PC-9 (cell line): ENCODE results near the gene MYOM1. TPM values are rescaled to one million over a fixed set of nuclear protein-coding genes. Genes with fewer than 3 reads are reported as not detected.

ENCODE experiments used
- BruUV-seq: library from RNA; stranded (reverse); fragments of 400-500 nt; replicated peaks from 2 replicates; lab custom pipeline; 2021; lab: Mats Ljungman, UMichigan
- CTCF ChIA-PET: fragments of 300-600 bp; sonication (Branson Sonifier 250); formaldehyde crosslinking; loops from one replicate; lab custom pipeline; 2022; ENCODE audit warnings: antibody characterized with exemption; lab: Charles Lee
- POLR2A ChIA-PET: fragments of 300-600 bp; sonication (Branson Sonifier 250); formaldehyde crosslinking; loops from one replicate; lab custom pipeline; 2022; ENCODE audit warnings: antibody characterized with exemption; ENCODE audit not compliant: unreplicated experiment; lab: Charles Lee
- DNase-seq, 2 experiments: peaks; one replicate each; pipeline versions ENCODE4 v3.0.0 to v3.0.0-alpha.2; 2015 to 2022; ENCODE audit warnings: mixed read lengths in 1 of 2
- H2AFZ ChIP-seq: fragments of 200-600 bp; sonication (generic); 2 replicates; pipeline ENCODE4 v1.8.1; 2017; ENCODE audit warnings: antibody characterized with exemption
- H3F3A ChIP-seq: fragments of 200-600 bp; sonication (generic); 2 replicates; pipeline ENCODE4 v1.8.1; 2017; ENCODE audit warnings: antibody characterized with exemption, mild to moderate bottlenecking, low read depth; ENCODE audit not compliant: insufficient read depth
- H3K27ac ChIP-seq: fragments of 200-600 bp; sonication (generic); 2 replicates; pipeline ENCODE4 v1.6.1; 2016; ENCODE audit warnings: mixed run types
- H3K27me3 ChIP-seq: fragments of 200-600 bp; sonication (generic); 2 replicates; pipeline ENCODE4 v1.6.1; 2016; ENCODE audit warnings: low read depth, mixed run types; ENCODE audit not compliant: insufficient read depth
- H3K36me3 ChIP-seq: fragments of 200-600 bp; sonication (generic); 2 replicates; pipeline ENCODE4 v1.6.1; 2016; ENCODE audit warnings: low read depth, mixed run types
- H3K4me1 ChIP-seq: fragments of 200-600 bp; sonication (generic); replicated peaks from 2 replicates; pipeline ENCODE4 v1.6.1; 2016; ENCODE audit warnings: mixed run types; ENCODE audit not compliant: insufficient read depth
- H3K4me2 ChIP-seq: fragments of 200-600 bp; sonication (generic); 2 replicates; pipeline ENCODE4 v1.6.1; 2017; ENCODE audit warnings: mixed run types
- H3K4me3 ChIP-seq: fragments of 200-600 bp; sonication (generic); 2 replicates; pipeline ENCODE4 v1.6.1; 2016; ENCODE audit warnings: mixed run types
- H3K79me2 ChIP-seq: fragments of 200-600 bp; sonication (generic); 2 replicates; pipeline ENCODE4 v1.6.1; 2017; ENCODE audit warnings: low read depth, mixed run types
- H3K9me2 ChIP-seq: fragments of 200-600 bp; sonication (generic); 2 replicates; pipeline ENCODE4 v1.8.1; 2017; ENCODE audit warnings: mild to moderate bottlenecking; ENCODE audit not compliant: insufficient read depth
- H3K9me3 ChIP-seq: fragments of 200-600 bp; sonication (generic); 2 replicates; pipeline ENCODE4 v1.8.1; 2016; ENCODE audit warnings: low read depth; ENCODE audit not compliant: insufficient read depth
- H4K20me1 ChIP-seq: fragments of 200-600 bp; sonication (generic); 2 replicates; pipeline ENCODE4 v1.8.1; 2017; ENCODE audit not compliant: insufficient read depth
- EZH2 ChIP-seq: fragments of 200-600 bp; sonication (generic); IDR thresholded peaks from 2 replicates; pipeline ENCODE4 v1.8.0; 2017; ENCODE audit warnings: antibody characterized with exemption, low read depth
- intact Hi-C: fragments of 100-400 bp; cut with micrococcal nuclease; formaldehyde crosslinking; loops from one replicate; pipeline ENCODE4 v1.10.0; 2022; ENCODE audit not compliant: unreplicated experiment
- total RNA-seq: library from RNA; stranded (reverse); gene quantifications from 2 replicates; pipeline ENCODE4 v1.2.3, GENCODE V29; 2021
- TF ChIP-seq, protein P1 (sequence below): fragments of 200-600 bp; sonication (generic); conservative IDR thresholded peaks from 2 replicates; pipeline ENCODE4 v1.6.1; 2017; ENCODE audit warnings: mixed run types, antibody characterized with exemption, mild to moderate bottlenecking, moderate library complexity

MYOM1 gene
- total RNA-seq, 1 experiment from 2014 or later = 1.3 TPM

DNA sequence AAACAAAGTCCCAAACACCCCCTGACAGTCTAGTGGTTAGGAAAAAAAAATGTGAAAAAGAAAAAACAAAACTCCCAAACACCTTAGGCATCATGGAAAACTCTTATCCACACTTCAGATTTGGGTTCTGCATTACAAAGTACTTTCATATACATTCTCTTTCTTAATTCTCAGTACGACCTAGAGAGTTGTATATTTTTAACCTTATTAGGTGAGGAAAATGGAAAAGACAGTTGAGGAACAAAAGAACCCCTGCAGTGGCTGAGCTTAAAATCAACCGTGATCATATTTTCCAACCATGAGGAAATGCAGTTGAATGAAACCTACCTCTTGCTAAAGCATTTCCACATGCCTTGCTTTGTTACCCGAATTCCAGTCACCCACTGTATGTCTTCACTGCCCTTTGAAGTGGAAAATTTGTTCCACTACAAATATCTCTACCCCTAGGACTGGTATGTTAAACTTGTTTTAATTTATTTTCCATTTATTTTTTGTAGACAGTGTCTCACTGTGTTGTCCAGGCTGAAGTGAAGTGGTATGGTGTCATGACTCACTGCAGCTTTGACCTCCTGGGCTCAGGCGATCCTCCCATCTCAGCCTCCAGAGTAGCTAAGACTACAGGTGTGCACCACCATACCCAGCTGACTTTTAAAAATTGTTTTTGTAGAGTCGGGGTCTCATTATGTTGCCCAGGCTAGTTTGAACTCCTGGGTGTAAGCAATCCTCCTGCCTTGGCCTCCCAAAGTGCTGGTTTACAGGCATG is 149.9 kb downstream of the MYOM1 start:
- H4K20me1 ChIP-seq = no peaks in the 10 kb centered on the region
- ChIA-PET POLR2A (interaction anchor here (0.6 kb wide), 1 partner anchor 191 kb away, joined by 4 read pairs; no protein-coding TSS in a partner anchor), CTCF (interaction anchor here (0.5 kb wide), 1 partner anchor 70 kb away, joined by 3 read pairs; no protein-coding TSS in a partner anchor)
- no TSS peak for BruUV-seq
- no peaks in the 10 kb centered on the region for H3K36me3 ChIP-seq
- no peak overlapping the region for H3K4me3 ChIP-seq
- no peak overlapping the region for H3K27ac ChIP-seq
- H3K9me3 ChIP-seq = no peaks in the 10 kb centered on the region
- H3K4me2 ChIP-seq = no peak overlapping the region
- H2AFZ ChIP-seq = 0 out of 2 replicates have a peak overlapping the region, but pooled peaks have one; percentile 15
- H3F3A ChIP-seq = no peaks in the 10 kb centered on the region
- no peaks in the 10 kb centered on the region for H3K79me2 ChIP-seq
- DNase-seq = peak in 1 of 2 experiments; percentile 21
- H3K27me3 ChIP-seq = no peaks in the 10 kb centered on the region
- no peaks in the 10 kb centered on the region for H3K4me1 ChIP-seq
- H3K9me2 ChIP-seq = no peaks in the 10 kb centered on the region
- no peak for TF ChIP-seq EZH2
- TF ChIP-seq, protein P1, sequence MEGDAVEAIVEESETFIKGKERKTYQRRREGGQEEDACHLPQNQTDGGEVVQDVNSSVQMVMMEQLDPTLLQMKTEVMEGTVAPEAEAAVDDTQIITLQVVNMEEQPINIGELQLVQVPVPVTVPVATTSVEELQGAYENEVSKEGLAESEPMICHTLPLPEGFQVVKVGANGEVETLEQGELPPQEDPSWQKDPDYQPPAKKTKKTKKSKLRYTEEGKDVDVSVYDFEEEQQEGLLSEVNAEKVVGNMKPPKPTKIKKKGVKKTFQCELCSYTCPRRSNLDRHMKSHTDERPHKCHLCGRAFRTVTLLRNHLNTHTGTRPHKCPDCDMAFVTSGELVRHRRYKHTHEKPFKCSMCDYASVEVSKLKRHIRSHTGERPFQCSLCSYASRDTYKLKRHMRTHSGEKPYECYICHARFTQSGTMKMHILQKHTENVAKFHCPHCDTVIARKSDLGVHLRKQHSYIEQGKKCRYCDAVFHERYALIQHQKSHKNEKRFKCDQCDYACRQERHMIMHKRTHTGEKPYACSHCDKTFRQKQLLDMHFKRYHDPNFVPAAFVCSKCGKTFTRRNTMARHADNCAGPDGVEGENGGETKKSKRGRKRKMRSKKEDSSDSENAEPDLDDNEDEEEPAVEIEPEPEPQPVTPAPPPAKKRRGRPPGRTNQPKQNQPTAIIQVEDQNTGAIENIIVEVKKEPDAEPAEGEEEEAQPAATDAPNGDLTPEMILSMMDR = no peak
- intact Hi-C loops = no loop called here

DNA sequence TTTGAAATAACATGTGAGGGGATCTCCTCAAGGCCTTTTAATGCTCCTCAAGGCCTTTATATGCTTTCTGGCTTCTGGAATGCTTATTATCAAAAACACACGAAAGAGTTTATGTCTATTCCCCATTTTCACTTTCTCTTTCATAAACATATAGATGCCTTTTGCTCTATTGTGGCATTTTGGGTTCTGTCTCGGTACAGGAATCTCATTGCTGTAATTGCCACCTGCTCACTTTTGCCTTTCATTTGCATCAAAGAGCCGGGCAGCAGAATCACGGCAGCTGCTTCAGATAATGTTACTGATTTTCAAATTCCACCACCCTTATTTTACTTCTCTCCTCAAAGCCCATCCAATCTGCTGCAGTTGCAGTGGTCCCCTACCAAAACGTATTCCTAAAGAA is 152.0 kb downstream of the MYOM1 start:
- Histone ChIP-seq H3K36me3 (no peaks in the 10 kb centered on the region), H3K4me3 (no peak overlapping the region)
- no peak for DNase-seq

DNA sequence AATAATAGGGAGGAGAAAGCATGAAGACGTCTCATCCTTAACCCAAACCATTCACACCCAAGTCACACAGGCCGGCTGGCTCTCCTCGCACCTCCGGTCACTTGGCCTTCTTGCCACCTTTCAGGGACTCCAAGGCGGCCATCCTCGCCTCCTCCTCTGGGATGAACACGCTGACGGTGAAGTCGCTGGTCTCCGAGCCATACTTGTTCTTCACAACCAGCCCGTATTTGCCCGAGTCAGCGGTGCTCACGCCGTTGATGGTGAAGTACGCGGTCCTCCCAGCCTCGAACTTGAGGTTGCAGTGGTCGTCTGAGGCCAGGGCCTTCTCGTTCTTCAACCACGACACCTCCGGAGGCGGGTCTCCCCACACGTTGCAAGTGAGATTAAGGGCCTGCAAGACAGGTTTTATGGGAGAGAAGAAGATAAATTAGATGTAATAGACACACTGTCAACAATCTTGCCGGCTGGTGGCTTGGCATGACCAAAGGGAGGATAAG is 152.6 kb downstream of the MYOM1 start:
- H2AFZ ChIP-seq = no peak overlapping the region

More for the DNA sequence above, 152.0 kb downstream of the MYOM1 start:
- TF ChIP-seq, protein P1 = no peak
- TF ChIP-seq EZH2 = no peak
- H3K4me2 ChIP-seq = no peak overlapping the region
- H3K79me2 ChIP-seq = no peaks in the 10 kb centered on the region
- no peaks in the 10 kb centered on the region for H3K9me3 ChIP-seq
- no peaks in the 10 kb centered on the region for H3K4me1 ChIP-seq
- no peaks in the 10 kb centered on the region for H4K20me1 ChIP-seq
- no peak overlapping the region for H3K27ac ChIP-seq
- intact Hi-C loops = no loop called here
- H2AFZ ChIP-seq = no peak overlapping the region
- BruUV-seq = no TSS peak
- POLR2A ChIA-PET = no interaction called here
- no peaks in the 10 kb centered on the region for H3K9me2 ChIP-seq
- CTCF ChIA-PET = no interaction called here
- no peaks in the 10 kb centered on the region for H3K27me3 ChIP-seq
- no peaks in the 10 kb centered on the region for H3F3A ChIP-seq

More for the DNA sequence above, 152.6 kb downstream of the MYOM1 start:
- Histone ChIP-seq H4K20me1 (no peaks in the 10 kb centered on the region), H3K27ac (no peak overlapping the region), H3K27me3 (no peaks in the 10 kb centered on the region), H3K4me2 (no peak overlapping the region), H3K36me3 (no peaks in the 10 kb centered on the region), H3K4me1 (no peaks in the 10 kb centered on the region), H3F3A (no peaks in the 10 kb centered on the region), H3K9me3 (no peaks in the 10 kb centered on the region), H3K79me2 (no peaks in the 10 kb centered on the region), H3K9me2 (no peaks in the 10 kb centered on the region), H3K4me3 (no peak overlapping the region)
- BruUV-seq = no TSS peak
- ChIA-PET POLR2A (no interaction called here), CTCF (no interaction called here)
- intact Hi-C loops = no loop called here
- no peak for DNase-seq
- TF ChIP-seq, protein P1 = no peak
- TF ChIP-seq EZH2 = no peak
